ENCODE measurements around the gene FOXD4L3.
"Not testable (repeated sequence)": the region's sequence is repeated elsewhere in the genome, so short reads cannot be mapped to it uniquely, and the experiment has no call there.

- not testable (repeated sequence) for TF ChIP-seq CTCF, POLR2A (IDR thresholded peaks at IDR 0.05)
Observed at GRCh38 chr9:68351689-68352088, 49.0 kb downstream of the FOXD4L3 start.
